ENCODE results near the gene SMG9.

The SMG9 gene, protein sequence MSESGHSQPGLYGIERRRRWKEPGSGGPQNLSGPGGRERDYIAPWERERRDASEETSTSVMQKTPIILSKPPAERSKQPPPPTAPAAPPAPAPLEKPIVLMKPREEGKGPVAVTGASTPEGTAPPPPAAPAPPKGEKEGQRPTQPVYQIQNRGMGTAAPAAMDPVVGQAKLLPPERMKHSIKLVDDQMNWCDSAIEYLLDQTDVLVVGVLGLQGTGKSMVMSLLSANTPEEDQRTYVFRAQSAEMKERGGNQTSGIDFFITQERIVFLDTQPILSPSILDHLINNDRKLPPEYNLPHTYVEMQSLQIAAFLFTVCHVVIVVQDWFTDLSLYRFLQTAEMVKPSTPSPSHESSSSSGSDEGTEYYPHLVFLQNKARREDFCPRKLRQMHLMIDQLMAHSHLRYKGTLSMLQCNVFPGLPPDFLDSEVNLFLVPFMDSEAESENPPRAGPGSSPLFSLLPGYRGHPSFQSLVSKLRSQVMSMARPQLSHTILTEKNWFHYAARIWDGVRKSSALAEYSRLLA

DNA sequence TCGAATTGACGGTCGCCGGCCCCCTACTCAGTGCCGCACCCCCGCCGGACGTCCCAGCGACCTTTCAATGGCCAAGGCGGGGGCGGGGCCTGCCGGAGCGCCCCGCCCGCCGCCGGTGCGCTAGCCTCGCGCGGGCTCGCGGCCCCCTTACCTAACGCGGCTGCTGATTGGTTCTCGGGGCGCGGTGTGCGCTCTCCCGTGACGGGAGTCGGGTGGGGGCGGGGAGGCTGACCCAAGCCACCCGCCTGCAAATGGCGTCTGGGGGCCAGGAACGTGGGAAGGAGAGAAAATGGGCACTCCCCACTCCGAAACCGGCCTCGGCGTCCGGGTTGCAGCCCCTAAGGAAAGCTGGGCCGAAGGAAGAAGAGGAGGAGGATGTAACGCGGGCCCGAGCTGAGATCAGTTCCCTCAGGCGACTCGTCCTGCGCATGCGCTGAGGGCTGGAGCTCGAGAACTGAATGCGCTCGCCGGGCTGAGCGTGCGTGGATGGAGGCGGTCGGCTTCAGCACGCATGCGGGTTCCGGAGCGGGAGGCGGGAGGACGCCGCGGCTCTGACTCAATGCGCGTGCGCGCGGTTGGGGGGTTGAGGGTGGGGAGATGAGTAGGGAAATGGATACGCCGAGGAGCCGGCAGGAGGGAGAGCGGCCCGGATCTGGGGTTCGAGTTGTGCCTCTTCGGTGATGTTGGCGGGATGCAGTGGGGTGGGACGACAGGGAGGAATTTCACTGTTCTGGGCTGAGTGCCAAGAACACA lies at the start of gene SMG9:
SMG9 (minus strand) TSS at position 460 of the 753 bp plus-strand sequence. CDS start 4,221 bp downstream, outside the sequence.
- DNase-seq = peak; percentile 99

DNA sequence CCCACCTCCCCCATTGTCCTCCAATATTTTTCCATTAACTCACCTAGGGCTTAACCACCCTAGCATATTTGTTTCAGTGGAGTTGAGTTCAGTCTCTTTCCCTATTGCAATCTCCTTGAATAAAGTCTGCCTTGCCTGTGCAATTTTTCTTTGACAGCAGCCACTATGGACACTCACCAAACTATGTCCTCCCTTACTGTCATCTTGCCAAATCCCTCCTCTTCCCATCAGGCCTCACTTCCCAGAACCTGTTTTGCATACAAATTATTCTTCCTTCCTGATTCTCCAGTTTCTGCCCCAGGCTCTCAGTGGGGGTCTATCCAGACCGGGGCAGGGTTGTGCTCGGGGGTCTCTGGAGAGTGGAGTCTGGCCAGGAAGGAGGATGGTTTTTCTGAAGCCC lies 49.7 kb upstream of the SMG9 start:
- no peak for DNase-seq

DNA sequence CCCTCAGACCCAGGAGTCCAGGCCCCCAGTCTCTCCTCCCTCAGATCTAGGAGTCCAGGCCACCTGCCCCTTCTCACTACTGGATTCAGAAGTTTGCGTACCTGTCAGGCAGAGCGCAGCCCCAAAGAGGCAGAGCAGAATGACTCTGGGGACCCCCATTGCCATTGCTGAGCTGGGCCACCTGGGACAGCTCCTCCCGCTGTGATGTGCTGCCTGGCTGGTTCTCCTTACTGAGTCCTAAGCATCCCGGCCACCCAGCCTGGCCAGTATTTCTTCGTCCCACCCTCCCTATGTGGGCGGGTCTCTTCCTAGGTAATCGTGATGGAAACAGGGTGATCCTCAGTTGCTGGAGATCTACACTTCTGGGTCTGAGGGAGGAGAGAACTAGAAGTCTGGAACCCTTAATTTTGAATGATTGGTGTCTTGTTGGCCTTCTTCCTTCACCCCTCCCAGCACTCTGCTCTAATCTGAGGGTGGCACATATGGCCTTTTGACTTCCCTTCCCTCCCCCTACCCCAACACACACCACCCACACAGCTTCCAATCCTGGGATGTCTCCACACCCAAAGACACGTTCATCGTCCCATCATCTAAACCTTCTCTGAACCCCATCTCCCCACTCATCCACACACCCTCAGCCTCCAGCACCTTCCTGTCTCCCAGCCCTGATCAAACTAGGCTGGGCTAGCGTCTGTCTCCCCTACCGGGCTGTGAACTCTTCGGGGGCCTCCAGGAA lies 47.6 kb upstream of the SMG9 start, which contains the start of gene LYPD5:
LYPD5 (minus strand) TSS at position 232 of the 736 bp plus-strand sequence; CDS start at position 165, 67 bp downstream.
- no peak for DNase-seq

DNA sequence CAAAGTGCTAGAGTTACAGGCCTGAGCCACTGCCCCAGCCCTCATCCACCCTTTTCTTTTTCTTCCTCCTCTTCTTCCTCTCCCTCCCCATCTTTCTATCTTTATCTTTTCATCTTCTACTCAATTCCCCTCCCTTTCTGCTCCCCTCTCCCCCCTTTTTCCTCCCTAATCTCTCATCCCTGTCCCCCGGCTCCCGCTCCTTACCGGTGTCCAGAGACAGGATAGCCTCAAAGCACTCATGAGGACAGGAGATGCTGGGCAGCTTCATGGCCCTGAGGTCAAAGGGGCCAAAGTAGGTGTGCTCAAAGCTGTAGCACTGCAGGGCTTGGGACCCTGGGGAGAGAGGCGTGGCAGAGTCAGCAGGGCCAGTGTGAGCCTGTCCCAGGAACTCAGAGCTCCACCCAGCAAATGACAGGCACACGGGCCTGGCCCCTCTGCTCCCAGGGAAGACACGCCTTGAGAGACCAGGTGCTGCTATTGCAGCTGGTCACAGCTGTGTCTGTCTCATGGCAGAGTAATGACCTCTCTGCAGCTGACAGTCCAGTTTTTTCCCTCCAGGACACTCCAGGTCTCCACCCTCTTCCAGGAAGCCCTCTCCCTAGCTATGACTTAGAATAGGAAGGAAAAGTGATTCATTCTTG lies 44.9 kb upstream of the SMG9 start:
- no peak for DNase-seq

DNA sequence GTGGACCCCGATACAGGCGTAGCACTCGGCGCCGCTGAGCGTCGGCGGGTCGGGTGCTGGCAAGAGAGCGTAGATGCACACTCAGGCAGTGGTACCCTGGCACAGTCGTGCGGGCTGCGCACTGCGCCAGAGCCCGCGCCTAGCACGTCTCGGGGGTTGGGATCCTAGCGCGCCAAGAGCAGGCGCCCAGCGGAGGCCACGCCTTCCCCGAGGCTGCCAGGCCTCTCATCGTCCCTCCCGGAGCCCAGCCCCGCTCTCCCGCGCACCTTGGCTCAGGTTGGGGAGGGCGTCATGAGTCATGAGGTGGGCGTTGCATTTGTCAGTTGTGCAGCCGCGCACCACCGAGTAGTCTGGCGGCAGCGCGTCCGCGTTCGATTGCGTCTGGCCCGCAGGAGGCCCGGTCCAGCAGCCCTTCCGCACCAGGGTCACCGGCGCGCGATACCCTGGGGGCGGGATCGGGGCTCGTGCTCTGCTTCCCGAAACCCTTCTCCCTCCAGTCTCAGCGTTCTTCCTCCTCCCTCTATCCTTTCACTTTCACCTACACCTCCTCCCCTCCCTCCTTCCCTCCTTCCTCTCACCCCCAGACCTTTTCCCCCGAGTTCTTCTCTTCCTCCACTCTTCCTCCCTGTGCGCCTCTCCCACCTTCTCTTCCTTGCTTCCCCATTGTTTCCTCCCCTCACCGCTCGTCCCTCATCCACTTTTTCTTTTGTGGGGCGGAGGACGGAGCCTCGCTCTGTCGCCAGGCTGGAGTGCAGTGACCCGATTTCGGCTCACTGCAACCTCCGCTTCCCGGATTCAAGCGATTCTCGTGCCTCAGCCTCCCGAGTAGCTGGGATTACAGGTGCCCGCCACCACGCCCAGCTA lies 44.0 kb upstream of the SMG9 start:
- peak; percentile 77 to 83 for DNase-seq

DNA sequence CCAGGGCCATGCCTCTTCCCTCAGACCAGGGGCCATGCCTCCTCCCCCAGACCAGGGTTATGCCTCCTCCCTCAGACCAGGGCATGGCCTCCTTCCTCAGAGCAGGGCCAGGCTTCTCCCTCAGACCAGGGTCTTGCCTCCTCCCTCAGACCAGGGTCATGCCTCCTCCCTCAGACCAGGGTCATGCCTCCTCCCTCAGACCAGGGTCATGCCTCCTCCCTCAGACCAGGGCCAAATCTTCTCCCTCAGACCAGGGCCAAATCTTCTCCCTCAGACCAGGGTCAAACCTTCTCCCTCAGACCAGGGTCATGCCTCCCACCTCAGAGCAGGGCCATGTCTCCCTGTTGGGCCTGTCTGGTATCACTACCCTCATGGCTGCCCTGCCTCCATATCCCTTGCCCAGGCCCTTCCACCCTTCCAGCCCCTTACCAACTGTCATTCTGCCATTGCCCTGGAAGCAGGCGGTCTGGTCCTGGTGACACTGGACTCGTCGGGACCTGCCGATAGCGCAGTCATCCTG lies 43.3 kb upstream of the SMG9 start:
- DNase-seq = no peak

DNA sequence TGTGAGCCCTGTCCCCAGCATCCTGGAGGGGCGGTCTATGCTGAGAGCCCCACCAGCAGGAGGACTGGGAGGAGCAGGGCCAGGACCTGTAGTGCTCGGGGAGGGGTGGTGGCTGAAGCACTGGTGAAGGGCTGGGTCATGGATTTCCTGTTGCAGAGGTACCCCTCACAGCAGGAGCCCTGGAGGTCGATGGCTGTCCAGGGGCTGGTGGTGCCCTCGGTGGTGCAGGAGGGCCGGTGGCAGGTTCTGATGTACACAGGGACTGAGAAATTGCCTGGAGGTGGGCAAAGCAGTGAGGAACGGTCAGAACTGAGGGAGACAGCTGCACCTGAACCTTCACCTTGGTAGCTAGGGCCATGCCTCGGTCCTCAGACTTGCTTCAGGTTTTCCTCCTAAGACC lies 42.8 kb upstream of the SMG9 start:
- no peak for DNase-seq

DNA sequence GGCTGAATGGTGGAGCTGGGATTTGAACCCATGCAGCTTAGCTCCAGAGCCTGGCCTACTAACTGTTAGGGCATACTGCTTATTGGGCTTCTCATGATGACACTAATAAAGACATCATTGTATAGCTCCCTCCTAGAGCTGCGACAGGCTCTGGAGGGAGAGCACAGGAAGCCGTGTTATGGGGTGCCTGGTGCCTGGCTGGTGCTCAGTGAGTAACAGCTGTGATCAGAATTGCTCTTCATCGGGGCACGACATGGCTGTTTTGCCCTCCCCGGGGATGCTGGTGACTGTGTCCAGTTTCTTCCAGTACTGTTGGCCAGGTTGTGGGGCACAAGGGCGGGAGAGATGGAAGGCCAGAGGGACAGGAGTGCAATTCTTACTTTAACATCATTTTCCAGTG lies 42.4 kb upstream of the SMG9 start:
- DNase-seq = no peak

DNA sequence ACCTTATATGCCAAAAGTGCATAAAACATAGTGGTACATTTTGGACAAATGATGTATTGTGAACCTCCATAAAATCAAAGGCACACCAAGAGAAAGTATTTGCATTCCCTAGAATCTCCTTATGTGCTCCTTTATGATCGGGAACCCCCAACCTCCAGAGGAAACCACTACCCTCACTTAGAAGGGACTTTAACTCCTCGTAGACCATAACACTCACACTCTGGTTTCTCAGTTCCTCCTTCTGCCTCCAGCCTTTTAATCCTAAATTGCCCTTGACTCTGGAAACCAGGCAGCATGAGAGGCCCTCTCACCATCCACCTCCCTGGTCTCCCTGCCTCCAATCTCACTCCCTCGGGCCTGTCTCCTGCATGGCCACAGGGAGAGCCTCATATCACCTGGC lies 35.8 kb upstream of the SMG9 start:
- no peak for DNase-seq

DNA sequence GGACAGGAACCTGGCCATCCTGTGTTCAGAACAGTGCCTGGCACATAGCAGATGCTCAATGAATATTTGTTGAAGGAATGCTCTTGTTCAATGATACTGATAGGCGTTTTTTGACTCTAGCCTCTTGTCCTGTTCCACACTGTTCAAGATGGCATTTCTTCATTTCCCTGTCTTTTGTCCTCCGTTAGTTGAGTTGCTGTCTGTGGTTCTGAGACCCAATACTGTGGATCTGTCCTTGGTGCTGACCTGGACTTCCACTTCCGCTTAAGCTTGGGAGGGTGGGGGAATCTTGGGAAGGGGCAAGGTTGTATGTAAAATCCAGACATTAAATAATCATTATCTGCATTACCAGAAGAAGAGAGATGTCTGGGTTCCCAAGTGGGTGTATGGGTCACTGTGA lies 34.3 kb upstream of the SMG9 start:
- no peak for DNase-seq

DNA sequence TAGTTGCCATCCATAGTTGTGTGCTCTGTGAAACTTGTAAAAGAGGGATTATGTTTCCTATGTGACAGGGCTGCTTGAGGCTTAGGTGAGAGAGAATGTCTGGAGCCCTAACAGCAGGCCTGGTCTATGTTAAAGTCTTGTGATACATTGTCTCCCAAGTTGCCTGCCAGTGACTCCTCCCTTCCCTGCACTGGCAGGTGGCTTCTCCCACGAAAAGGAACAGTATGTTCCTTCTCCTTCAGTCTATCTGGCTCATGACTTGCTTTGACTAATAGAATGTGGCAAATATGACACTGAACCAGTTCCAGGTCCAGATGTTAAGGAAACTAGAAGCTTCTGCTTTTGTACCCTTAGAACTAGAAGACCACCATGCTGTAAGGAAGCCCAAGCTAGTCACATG lies 31.9 kb upstream of the SMG9 start:
- DNase-seq = no peak

DNA sequence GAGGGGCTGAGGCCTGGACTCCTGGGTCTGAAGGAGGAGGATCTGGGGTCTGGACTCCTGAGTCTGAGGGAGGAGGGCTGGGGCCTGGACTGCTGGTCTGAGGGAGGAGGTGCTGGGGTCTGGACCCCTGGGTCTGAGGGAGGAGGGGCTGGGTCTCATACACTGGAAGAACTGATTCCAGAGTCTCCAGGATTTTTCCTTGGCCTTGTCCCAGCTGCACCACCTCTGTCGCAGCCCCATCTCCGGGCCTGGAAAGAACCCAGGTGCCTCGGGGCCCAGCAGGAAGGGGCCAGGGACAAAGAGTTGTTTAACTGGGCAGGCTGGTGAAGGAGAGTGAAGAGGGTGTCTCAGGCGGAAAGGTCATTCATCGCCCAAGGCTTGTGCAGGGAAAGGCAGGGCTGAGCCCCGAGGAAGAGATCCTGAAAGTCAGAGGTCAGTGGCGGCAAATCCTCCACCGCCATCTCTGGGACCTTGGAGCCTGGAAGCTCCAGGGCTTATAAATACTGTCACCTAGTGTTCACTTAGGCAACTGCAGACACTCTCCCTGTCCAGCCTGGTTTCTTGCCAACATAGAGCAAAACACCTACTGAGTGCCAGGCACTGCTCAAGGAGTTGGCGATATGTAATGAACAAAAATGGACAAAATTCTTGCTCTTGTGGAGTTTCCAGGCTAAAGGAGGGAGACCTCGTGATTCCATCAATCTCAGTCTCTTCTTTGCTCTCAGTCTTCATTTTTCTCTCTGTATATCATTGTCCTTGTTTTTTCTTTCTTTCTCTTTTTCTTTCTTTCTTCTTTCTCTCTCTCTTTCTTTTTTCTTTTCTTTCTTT lies 30.4 kb upstream of the SMG9 start:
- peak; percentile 69 to 72 for DNase-seq

DNA sequence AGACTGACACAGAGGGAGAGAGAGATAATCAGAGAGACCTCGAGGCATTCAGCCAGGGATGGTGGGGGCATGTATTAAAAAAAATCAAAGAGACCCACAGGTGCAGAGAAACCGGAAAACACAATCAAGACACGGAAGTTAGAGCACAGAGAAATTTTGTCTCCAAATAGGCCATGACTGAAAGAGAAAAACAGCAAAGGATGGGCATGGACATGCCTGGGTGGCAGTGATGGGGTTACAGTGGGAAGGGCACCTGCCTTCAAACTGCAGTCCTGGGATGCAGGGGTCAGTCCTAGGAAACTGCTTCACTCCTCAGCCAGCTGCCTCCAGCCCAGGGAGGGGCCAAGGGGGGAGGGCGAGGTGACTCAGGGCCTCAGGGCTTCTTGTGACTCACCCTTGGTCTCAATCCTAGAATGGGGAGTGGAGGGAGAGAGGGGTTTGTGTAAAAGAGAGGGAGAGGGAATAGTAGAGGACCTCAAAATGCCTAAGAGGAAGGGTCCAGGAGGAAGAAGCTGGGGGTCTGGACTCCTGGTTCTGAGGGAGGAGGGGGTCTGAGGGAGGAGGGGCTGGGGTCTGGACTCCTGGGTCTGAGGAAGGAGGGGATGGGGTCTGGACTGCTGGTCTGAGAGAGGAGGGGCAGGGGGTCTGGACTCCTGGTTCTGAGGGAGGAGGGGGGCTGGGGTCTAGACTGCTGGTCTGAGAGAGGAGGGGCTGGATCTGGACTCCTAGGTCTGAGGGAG lies 29.6 kb upstream of the SMG9 start:
- DNase-seq = peak; percentile 80 to 83

DNA sequence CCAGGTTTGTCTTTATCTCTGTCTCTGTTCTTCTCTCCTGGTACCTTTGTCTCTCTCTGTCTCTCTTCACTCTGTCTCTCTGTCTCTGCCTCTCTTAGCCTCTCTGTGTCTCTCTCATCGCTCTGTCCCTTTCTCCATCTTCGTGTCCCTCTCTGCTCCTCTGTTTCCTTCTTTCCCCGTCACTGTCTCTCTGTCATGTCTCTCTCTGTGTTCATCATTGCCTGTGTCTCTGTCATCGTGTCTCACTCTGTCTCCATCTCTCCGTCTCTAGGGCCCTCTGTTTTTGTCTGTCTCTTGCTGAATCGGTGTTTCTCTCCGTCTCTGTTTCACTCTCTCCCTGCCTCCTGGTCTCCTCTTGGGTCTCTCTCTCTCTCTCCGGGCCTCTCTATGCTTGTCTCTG lies 28.9 kb upstream of the SMG9 start:
- no peak for DNase-seq

DNA sequence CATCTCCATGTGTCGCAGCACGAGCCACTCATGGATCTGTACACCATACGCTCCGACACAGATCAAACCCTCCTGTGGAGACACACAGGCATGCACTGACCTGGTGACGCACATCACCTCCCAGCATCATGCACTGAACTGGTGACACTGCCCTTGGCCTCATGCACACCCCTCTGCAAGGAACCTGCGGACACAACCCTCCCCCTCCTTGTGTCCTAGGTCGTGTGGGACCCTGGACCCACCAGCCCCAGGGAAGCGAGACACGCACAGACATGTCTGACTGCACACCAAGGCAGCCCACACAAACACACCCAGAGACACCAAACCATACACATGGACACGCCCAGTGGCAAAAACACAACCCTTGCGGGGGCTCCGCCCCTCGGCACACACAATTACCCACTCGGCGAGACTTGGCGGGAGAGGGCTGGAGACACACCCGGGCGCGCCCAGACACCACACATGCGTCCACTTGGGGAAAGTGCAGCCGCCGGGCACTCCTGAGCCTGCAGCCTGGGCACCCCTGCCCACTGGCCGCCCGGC lies 28.0 kb upstream of the SMG9 start:
- no peak for DNase-seq

DNA sequence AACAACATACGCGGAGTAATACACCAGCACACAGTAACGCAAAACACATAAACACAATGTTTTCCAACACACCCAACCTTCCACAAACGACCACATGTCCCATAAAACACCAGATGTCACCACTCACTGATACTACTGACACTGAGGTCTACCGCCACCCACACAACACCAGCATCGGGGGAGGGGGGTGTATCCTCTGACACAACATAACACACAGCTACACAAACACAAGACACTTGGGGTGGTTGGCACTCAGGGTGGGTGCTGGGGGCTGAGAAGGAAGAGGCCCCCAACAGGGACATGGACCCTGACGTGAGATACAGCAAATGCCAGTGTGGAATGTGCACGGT lies 27.5 kb upstream of the SMG9 start:
- DNase-seq = peak in 1 of 2 experiments; percentile 41

DNA sequence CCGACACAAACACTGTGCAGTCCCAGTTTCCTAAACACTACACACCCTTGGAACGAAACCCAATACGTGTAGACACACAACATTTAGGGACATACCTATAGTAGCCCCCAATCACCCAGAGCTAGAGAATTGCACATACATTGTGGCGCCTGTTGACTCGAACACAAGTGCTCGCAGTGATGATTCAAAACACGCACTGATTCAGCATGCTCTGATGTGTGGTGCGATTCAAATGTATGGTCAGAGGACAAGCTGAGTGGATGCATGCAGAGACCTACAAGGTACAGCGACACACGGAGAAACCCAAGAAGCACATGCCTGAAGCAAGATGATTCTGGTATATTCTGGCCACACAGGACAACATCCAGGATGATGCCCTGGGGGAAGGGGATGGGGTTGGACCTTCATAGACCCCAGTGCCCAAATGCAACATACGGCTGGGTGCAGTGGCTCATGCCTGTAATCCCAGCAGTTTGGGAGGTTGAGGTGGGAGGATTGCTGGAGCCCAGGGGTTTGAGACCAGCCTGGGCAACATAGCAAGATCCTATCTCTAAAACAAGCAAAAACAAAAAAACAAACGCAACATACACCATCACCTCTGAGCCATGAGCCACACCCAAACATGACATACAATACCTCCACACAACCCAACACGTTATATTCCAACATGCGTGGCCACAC lies 27.0 kb upstream of the SMG9 start:
- peak; percentile 63 to 64 for DNase-seq

DNA sequence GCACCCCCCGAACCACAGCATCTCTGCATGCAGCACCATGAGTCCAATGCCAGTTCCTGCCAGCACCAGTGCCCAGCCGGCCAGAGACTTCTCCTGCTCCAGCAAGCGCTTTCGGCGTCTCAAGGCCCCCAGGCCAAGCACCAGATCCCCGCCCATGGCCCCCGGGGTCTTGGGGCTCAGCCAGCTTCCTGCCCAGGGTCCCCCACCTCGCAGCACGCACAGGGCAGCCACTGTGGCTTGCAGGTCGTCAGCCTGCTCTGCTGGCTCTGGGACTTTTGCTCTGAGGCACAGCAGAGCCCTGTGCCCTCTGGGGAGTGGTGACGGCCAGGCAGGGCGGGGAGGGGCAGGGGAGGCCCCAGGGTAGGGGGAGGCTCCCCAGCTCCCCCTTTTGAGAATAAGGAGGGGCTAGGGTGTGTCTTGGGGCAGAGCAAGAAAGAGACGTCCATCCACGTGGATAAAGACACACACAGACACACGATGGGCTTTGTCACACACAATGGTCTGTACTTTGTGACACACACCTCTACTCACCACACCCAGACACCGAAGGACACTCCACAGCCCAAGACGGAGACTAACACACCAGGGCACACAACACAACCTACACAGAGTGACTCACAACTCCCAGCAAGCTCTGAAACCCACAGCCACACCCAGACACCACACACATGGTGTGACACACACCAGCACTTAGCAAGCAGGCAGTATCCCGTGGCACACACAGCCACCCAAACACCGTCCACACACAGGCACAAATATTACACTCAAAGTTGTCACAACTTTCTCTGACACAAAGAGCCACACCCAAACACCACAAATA lies 26.2 kb upstream of the SMG9 start, which contains the start of gene KCNN4:
KCNN4 (minus strand) TSS at position 268 of the 820 bp plus-strand sequence; CDS start at position 156, 112 bp downstream.
- peak; percentile 84 to 85 for DNase-seq
